MCF 10A (cell line): ENCODE measurements around the gene SPPL3. TPM values are rescaled to one million over a fixed set of nuclear protein-coding genes. Genes with fewer than 3 reads are reported as not detected.

ENCODE experiments used
- BruUV-seq: library from RNA; stranded (reverse); fragments of 400-500 nt; replicated peaks from 2 replicates; lab custom pipeline; 2021; lab: Mats Ljungman, UMichigan
- CTCF ChIA-PET: fragments of 300-600 bp; sonication (Branson Sonifier 250); formaldehyde crosslinking; extraction: SDS; loops from one replicate; lab custom pipeline; 2021; ENCODE audit warnings: antibody characterized with exemption, inconsistent platforms; lab: Yijun Ruan, JAX
- POLR2A ChIA-PET: fragments of 300-600, 350-650 bp; sonication (Branson Sonifier 250); formaldehyde crosslinking; extraction: SDS; loops from one replicate; lab custom pipeline; 2020; ENCODE audit warnings: antibody characterized with exemption, inconsistent platforms; lab: Yijun Ruan, JAX
- DNase-seq: peaks from one replicate; pipeline ENCODE4 v3.0.0-alpha.2; 2018; ENCODE audit not compliant: unreplicated experiment
- H3K27ac Mint-ChIP-seq: one replicate; pipeline ENCODE4 v1.8.0; 2022; ENCODE audit warnings: mild to moderate bottlenecking, low read depth, mixed read lengths; ENCODE audit not compliant: unreplicated experiment
- H3K27me3 Mint-ChIP-seq: one replicate; pipeline ENCODE4 v1.8.0; 2022; ENCODE audit warnings: mixed read lengths; ENCODE audit not compliant: insufficient read depth, unreplicated experiment
- H3K36me3 Mint-ChIP-seq: one replicate; pipeline ENCODE4 v1.8.0; 2022; ENCODE audit warnings: mild to moderate bottlenecking, moderate library complexity, mixed read lengths; ENCODE audit not compliant: insufficient read depth, unreplicated experiment
- H3K4me1 Mint-ChIP-seq: one replicate; pipeline ENCODE4 v1.8.0; 2022; ENCODE audit warnings: mixed read lengths; ENCODE audit not compliant: insufficient read depth, unreplicated experiment
- H3K4me3 Mint-ChIP-seq: one replicate; pipeline ENCODE4 v1.8.0; 2022; ENCODE audit warnings: mild to moderate bottlenecking, moderate library complexity, mixed read lengths; ENCODE audit not compliant: unreplicated experiment
- H3K9me3 Mint-ChIP-seq: one replicate; pipeline ENCODE4 v1.8.0; 2022; ENCODE audit warnings: mixed read lengths; ENCODE audit not compliant: unreplicated experiment
- CTCF ChIP-seq: fragments of 200-600 bp; IDR thresholded peaks from one replicate; pipeline ENCODE4 v1.8.0; 2022; ENCODE audit warnings: antibody characterized with exemption, mild to moderate bottlenecking; ENCODE audit not compliant: unreplicated experiment
- intact Hi-C: fragments of 100-400 bp; cut with micrococcal nuclease; formaldehyde crosslinking; loops from 2 replicates; pipeline ENCODE4 v1.14.1; 2022
- total RNA-seq: library from RNA; stranded (reverse); gene quantifications from 2 replicates; pipeline ENCODE4 v1.2.3, GENCODE V29; 2022

SPPL3 gene
- total RNA-seq, 1 experiment from 2014 or later, result 32.6 TPM

- Mint-ChIP-seq H3K9me3 (no peaks in the 10 kb centered on the region), H3K4me1 (no peaks in the 10 kb centered on the region), H3K36me3 (peaks cover 63% of the 10 kb centered on the region), H3K27ac (no peak overlapping the region), H3K4me3 (no peak overlapping the region), H3K27me3 (no peaks in the 10 kb centered on the region)
- BruUV-seq, result no TSS peak
- CTCF ChIA-PET, result interaction anchor here (0.6 to 1.2 kb wide), 3 partner anchors 113 to 211 kb away, joined by 4 read pairs; no protein-coding TSS in a partner anchor
- intact Hi-C loops, result no loop called here
- POLR2A ChIA-PET, result no interaction called here
- TF ChIP-seq CTCF, result no peak
- no peak for DNase-seq
These were observed 142.1 kb downstream of the SPPL3 start for GRCh38 chr12:120762086-120762485.

- intact Hi-C loops, result no loop called here
- Mint-ChIP-seq H3K27me3 (no peaks in the 10 kb centered on the region), H3K9me3 (no peaks in the 10 kb centered on the region), H3K4me3 (no peak overlapping the region), H3K4me1 (no peaks in the 10 kb centered on the region), H3K27ac (no peak overlapping the region), H3K36me3 (peaks cover 58% of the 10 kb centered on the region)
- TF ChIP-seq CTCF, result no peak
- DNase-seq, result no peak
- POLR2A ChIA-PET, result no interaction called here
- BruUV-seq, result no TSS peak
- CTCF ChIA-PET, result interaction anchor here (1.1 kb wide), 1 partner anchor 211 kb away, joined by 4 read pairs; no protein-coding TSS in a partner anchor
These were observed 142.6 kb downstream of the SPPL3 start for GRCh38 chr12:120761519-120761934.

- no peak overlapping the region for H3K27ac Mint-ChIP-seq
- intact Hi-C loops, result no loop called here
- ChIA-PET POLR2A (no interaction called here), CTCF (no interaction called here)
- TF ChIP-seq CTCF, result no peak
- DNase-seq, result no peak
- H3K4me3 Mint-ChIP-seq, result no peak overlapping the region
- no peaks in the 10 kb centered on the region for H3K27me3 Mint-ChIP-seq
- H3K36me3 Mint-ChIP-seq, result peaks cover 48% of the 10 kb centered on the region
- H3K4me1 Mint-ChIP-seq, result no peaks in the 10 kb centered on the region
- BruUV-seq, result no TSS peak
- H3K9me3 Mint-ChIP-seq, result no peaks in the 10 kb centered on the region
These were observed 143.6 kb downstream of the SPPL3 start for GRCh38 chr12:120760349-120761254.

GRCh38 chr12:120759591-120760348, 144.4 kb downstream of the SPPL3 start:
- Mint-ChIP-seq H3K36me3 (peaks cover 40% of the 10 kb centered on the region), H3K4me1 (no peaks in the 10 kb centered on the region), H3K9me3 (no peaks in the 10 kb centered on the region), H3K4me3 (no peak overlapping the region), H3K27ac (no peak overlapping the region), H3K27me3 (no peaks in the 10 kb centered on the region)
- intact Hi-C loops, result no loop called here
- ChIA-PET POLR2A (no interaction called here), CTCF (interaction anchor here (1.2 kb wide), 1 partner anchor 29 kb away, joined by 3 read pairs; no protein-coding TSS in a partner anchor)
- no peak for TF ChIP-seq CTCF
- BruUV-seq, result no TSS peak
- DNase-seq, result no peak
